OCI-LY7 (cell line): ENCODE results near the gene BORCS8. TPM values are rescaled to one million over a fixed set of nuclear protein-coding genes. Genes with fewer than 3 reads are reported as not detected.
"Not testable (repeated sequence)": the region's sequence is repeated elsewhere in the genome, so short reads cannot be mapped to it uniquely, and the experiment has no call there.

Experiments
- BruUV-seq: library from RNA; stranded (reverse); fragments of 400-500 nt; replicated peaks from 2 replicates; lab custom pipeline; 2021; lab: Mats Ljungman, UMichigan
- CTCF ChIA-PET: fragments of 300-600 bp; sonication (Branson Sonifier 250); formaldehyde crosslinking; loops from one replicate; lab custom pipeline; 2022; ENCODE audit warnings: antibody characterized with exemption; ENCODE audit not compliant: unreplicated experiment; lab: Charles Lee
- POLR2A ChIA-PET: fragments of 300-600 bp; sonication (Branson Sonifier 250); formaldehyde crosslinking; loops from one replicate; lab custom pipeline; 2022; ENCODE audit warnings: antibody characterized with exemption; lab: Charles Lee
- DNase-seq: peaks from one replicate; pipeline ENCODE4 v3.0.0-alpha.2; 2015; ENCODE audit warnings: low spot score
- H2AFZ ChIP-seq: fragments of 200-600 bp; sonication (generic), shearing (Covaris generic); 2 replicates; pipeline ENCODE4 v1.6.1; 2014; ENCODE audit warnings: mild to moderate bottlenecking, antibody characterized with exemption, low read length, moderate library complexity
- H3K27ac ChIP-seq: fragments of 200-600 bp; sonication (generic); 2 replicates; pipeline ENCODE4 v1.5.1; 2014; ENCODE audit warnings: mixed run types, low read depth, mild to moderate bottlenecking, moderate library complexity, low read length, inconsistent platforms; ENCODE audit not compliant: poor library complexity, severe bottlenecking
- H3K36me3 ChIP-seq: fragments of 200-600 bp; sonication (generic); 2 replicates; pipeline ENCODE4 v1.6.1; 2014; ENCODE audit warnings: mild to moderate bottlenecking, antibody characterized with exemption, low read length, moderate library complexity, mixed read lengths; ENCODE audit not compliant: insufficient read depth
- H3K4me1 ChIP-seq: fragments of 200-600 bp; sonication (generic); 2 replicates; pipeline ENCODE4 v1.5.1; 2014; ENCODE audit warnings: mild to moderate bottlenecking, low read length; ENCODE audit not compliant: insufficient read depth, poor library complexity, severe bottlenecking
- H3K4me2 ChIP-seq: fragments of 200-600 bp; sonication (generic); 2 replicates; pipeline ENCODE4 v1.6.1; 2014; ENCODE audit warnings: mild to moderate bottlenecking, low read length
- H3K4me3 ChIP-seq: fragments of 200-600 bp; sonication (generic); 2 replicates; pipeline ENCODE4 v1.5.1; 2014; ENCODE audit warnings: mild to moderate bottlenecking, low read depth, low read length; ENCODE audit not compliant: poor library complexity, severe bottlenecking
- H3K79me2 ChIP-seq: fragments of 200-600 bp; sonication (generic); 2 replicates; pipeline ENCODE4 v1.6.1; 2016; ENCODE audit warnings: low read depth, mild to moderate bottlenecking, low read length, moderate library complexity, mixed read lengths; ENCODE audit not compliant: insufficient read depth
- H3K9me2 ChIP-seq: fragments of 200-600 bp; sonication (generic); 2 replicates; pipeline ENCODE4 v1.6.1; 2016; ENCODE audit warnings: mild to moderate bottlenecking, low read length, mixed read lengths; ENCODE audit not compliant: insufficient read depth
- H3K9me3 ChIP-seq: fragments of 200-600 bp; sonication (generic); 2 replicates; pipeline ENCODE4 v1.6.1; 2014; ENCODE audit warnings: mild to moderate bottlenecking, mixed run types, low read length, mixed read lengths
- H4K20me1 ChIP-seq: fragments of 200-600 bp; sonication (generic); 2 replicates; pipeline ENCODE4 v1.6.1; 2014; ENCODE audit warnings: mild to moderate bottlenecking, antibody characterized with exemption, low read length, moderate library complexity, mixed read lengths; ENCODE audit not compliant: insufficient read depth
- CTCF ChIP-seq: fragments of 200-600 bp; sonication (generic); conservative IDR thresholded peaks from 2 replicates; pipeline ENCODE4 v1.5.1; 2014; ENCODE audit warnings: mild to moderate bottlenecking, antibody characterized with exemption, low read length, moderate library complexity, mixed read lengths
- EZH2phosphoT487 ChIP-seq: fragments of 200-600 bp; sonication (generic); IDR thresholded peaks from 2 replicates; pipeline ENCODE4 v1.6.1; 2018; ENCODE audit warnings: low read depth, borderline replicate concordance, mild to moderate bottlenecking, mixed run types, antibody characterized with exemption, low read length, moderate library complexity, mixed read lengths
- intact Hi-C: fragments of 100-400 bp; cut with micrococcal nuclease; formaldehyde crosslinking; loops from one replicate; pipeline ENCODE4 v1.10.0; 2022; ENCODE audit not compliant: unreplicated experiment
- total RNA-seq, 2 experiments: library from RNA; depleted of rRNA in 1 of 2; stranded (reverse); fragments of >200 nt in 1 of 2; shearing (Covaris generic) in 1 of 2; gene quantifications; 2 replicates each; pipeline ENCODE4 v1.2.3, GENCODE V29; 2014 to 2022

The BORCS8 gene
- total RNA-seq, 2 experiments from 2014 or later: 39.8 to 40.2 TPM

DNA sequence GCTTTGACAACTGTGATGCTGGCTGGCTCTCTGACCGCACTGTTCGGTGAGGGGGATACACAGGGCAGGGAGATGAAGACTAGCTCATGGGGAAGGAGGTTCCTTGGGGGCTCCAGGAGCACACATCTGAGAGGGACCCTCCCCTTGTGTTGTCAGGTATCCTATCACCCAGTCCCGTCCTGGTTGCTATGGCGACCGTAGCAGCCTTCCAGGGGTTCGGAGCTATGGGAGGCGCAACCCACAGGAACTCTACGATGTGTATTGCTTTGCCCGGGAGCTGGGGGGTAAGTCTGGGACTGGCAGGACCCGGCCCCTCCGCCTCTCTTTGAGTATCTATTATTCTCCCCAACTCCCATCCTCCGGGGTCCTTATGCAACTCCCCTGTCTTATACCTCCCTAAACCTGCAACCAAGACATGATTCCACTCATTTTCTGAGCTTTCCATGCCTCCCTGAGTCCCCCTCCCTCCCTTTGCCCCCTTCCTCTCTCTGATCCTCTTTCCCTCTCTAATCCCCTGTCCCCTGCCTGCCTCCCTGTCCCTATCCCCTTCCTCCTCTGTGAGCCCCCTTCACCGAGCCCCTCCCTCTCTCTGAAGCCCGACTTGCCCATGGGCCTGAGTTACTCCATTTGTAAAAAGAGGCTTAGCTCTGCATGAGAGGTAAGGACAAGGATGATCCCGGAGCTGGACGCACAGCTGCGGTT is 32.3 kb upstream of the BORCS8 start:
- no peak for DNase-seq
- no peak overlapping the region for H3K4me2 ChIP-seq
- ChIA-PET POLR2A (no interaction called here), CTCF (no interaction called here)
- no peaks in the 10 kb centered on the region for H3K36me3 ChIP-seq
- no peak overlapping the region for H2AFZ ChIP-seq
- no peaks in the 10 kb centered on the region for H3K9me3 ChIP-seq
- intact Hi-C loops: no loop called here
- H3K9me2 ChIP-seq: no peaks in the 10 kb centered on the region
- no peaks in the 10 kb centered on the region for H3K4me1 ChIP-seq
- no peaks in the 10 kb centered on the region for H3K79me2 ChIP-seq
- H4K20me1 ChIP-seq: no peaks in the 10 kb centered on the region
- no peak overlapping the region for H3K4me3 ChIP-seq
- BruUV-seq: no TSS peak
- H3K27ac ChIP-seq: no peak overlapping the region
- TF ChIP-seq EZH2phosphoT487: no peak
- no peak for TF ChIP-seq CTCF

- no peak for DNase-seq
- H3K36me3 ChIP-seq: no peaks in the 10 kb centered on the region
- no TSS peak for BruUV-seq
- H4K20me1 ChIP-seq: no peaks in the 10 kb centered on the region
- H3K4me3 ChIP-seq: no peak overlapping the region
- no peaks in the 10 kb centered on the region for H3K79me2 ChIP-seq
- CTCF ChIA-PET: no interaction called here
- H3K4me2 ChIP-seq: no peak overlapping the region
- no peak overlapping the region for H3K27ac ChIP-seq
- POLR2A ChIA-PET: no interaction called here
- no peak for TF ChIP-seq EZH2phosphoT487
- no peaks in the 10 kb centered on the region for H3K4me1 ChIP-seq
- intact Hi-C loops: no loop called here
- no peak overlapping the region for H2AFZ ChIP-seq
- H3K9me2 ChIP-seq: no peaks in the 10 kb centered on the region
- H3K9me3 ChIP-seq: no peaks in the 10 kb centered on the region
Observed at GRCh38 chr19:19223636-19224035, 31.7 kb upstream of the BORCS8 start.

DNA sequence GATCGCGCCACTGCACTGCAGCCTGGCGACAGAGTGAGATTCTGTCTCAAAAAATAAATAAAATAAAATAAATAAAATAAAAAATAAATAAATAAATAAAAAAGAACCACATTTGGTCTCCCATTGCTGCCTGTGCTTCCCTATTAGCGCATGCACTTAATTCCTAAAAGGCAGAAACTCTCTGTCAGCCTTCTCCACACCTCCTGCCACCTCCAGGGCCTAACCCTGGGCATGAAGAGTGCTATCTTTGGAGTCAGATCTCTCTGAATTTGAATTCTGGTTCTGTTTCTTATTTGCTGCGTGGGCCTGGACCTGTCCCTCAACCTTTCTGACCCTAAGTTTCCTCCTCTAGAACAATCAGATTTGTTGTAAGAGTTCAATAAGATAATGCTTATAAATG is 31.1 kb upstream of the BORCS8 start:
- intact Hi-C loops: no loop called here
- CTCF ChIA-PET: no interaction called here

DNA sequence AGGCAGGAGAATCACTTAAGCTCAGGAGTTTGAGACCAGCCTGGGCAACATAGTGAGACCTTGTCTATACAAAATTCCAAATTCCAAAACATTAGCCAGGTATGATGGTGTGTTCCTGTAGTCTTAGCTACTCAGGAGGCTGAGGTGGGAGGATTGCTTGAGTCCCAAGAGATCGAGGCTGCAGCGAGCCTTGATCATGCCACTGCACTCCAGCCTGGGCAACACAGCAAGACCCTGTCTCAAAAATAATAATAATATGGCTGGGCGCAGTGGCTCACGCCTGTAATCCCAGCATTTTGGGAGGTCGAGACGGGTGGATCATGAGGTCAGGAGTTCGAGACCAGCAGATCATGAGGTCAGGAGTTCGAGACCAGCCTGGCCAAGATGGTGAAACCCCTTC is 29.0 kb upstream of the BORCS8 start:
- H4K20me1 ChIP-seq, DNase-seq, BruUV-seq, H3K4me3 ChIP-seq, H3K79me2 ChIP-seq, H3K36me3 ChIP-seq, CTCF ChIA-PET, POLR2A ChIA-PET, H3K27ac ChIP-seq, H3K4me2 ChIP-seq, H2AFZ ChIP-seq, H3K9me3 ChIP-seq, H3K9me2 ChIP-seq, intact Hi-C loops, H3K4me1 ChIP-seq: not testable (repeated sequence)

More for the DNA sequence above, 31.1 kb upstream of the BORCS8 start:
- no peaks in the 10 kb centered on the region for H4K20me1 ChIP-seq
- BruUV-seq: no TSS peak
- no peaks in the 10 kb centered on the region for H3K36me3 ChIP-seq
- H3K79me2 ChIP-seq: no peaks in the 10 kb centered on the region
- no peak overlapping the region for H2AFZ ChIP-seq
- TF ChIP-seq CTCF (no peak), EZH2phosphoT487 (no peak)
- H3K9me3 ChIP-seq: no peaks in the 10 kb centered on the region
- H3K27ac ChIP-seq: no peak overlapping the region
- DNase-seq: no peak
- H3K4me3 ChIP-seq: no peak overlapping the region
- POLR2A ChIA-PET: no interaction called here
- no peaks in the 10 kb centered on the region for H3K9me2 ChIP-seq
- H3K4me2 ChIP-seq: no peak overlapping the region
- no peaks in the 10 kb centered on the region for H3K4me1 ChIP-seq
